ENCODE measurements around the gene ACOX3. TPM values are rescaled to one million over a fixed set of nuclear protein-coding genes. Genes with fewer than 3 reads are reported as not detected.
A peak's percentile ranks its signal among the peaks of the same experiment; 100 is the strongest.
"Not testable (repeated sequence)": the region's sequence is repeated elsewhere in the genome, so short reads cannot be mapped to it uniquely, and the experiment has no call there.

Gene ACOX3
- total and polyA plus RNA-seq, 2 donors: 17.4 to 36.6 TPM

- H3K36me3 ChIP-seq (ENCODE audit: insufficient read depth): no peaks in the 10 kb centered on the region
- DNase-seq (ENCODE audit: extremely low spot score): no peak
- no peaks in the 10 kb centered on the region for H3K4me1 ChIP-seq (ENCODE audit: insufficient read depth)
- H3K27ac ChIP-seq (ENCODE audit: low read depth): no peak overlapping the region
- no peak overlapping the region for H3K4me3 ChIP-seq (ENCODE audit: low read depth, low read length)
- WGBS: 97% methylated on average over 12 of the region's 12 CpGs
These were observed 52.0 kb downstream of the ACOX3 start for GRCh38 chr4:8388528-8388870.

- no peaks in the 10 kb centered on the region for H3K4me1 ChIP-seq (ENCODE audit: insufficient read depth)
- WGBS: 91% methylated on average over 33 of the region's 33 CpGs
- no peak overlapping the region for H3K27ac ChIP-seq (ENCODE audit: low read depth)
- no peaks in the 10 kb centered on the region for H3K36me3 ChIP-seq (ENCODE audit: insufficient read depth)
- DNase-seq (ENCODE audit: extremely low spot score): no peak
- no peak overlapping the region for H3K4me3 ChIP-seq (ENCODE audit: low read depth, low read length)
These were observed 52.7 kb downstream of the ACOX3 start for GRCh38 chr4:8387615-8388527.

GRCh38 chr4:8387194-8387593, 53.3 kb downstream of the ACOX3 start:
- 95% methylated on average over 22 of the region's 22 CpGs for WGBS
- no peak for DNase-seq (ENCODE audit: extremely low spot score)
- Histone ChIP-seq H3K4me3 (ENCODE audit: low read depth, low read length) (no peak overlapping the region), H3K36me3 (ENCODE audit: insufficient read depth) (no peaks in the 10 kb centered on the region), H3K27ac (ENCODE audit: low read depth) (no peak overlapping the region), H3K4me1 (ENCODE audit: insufficient read depth) (no peaks in the 10 kb centered on the region)

GRCh38 chr4:8386731-8387130, 53.8 kb downstream of the ACOX3 start:
- no peak overlapping the region for H3K4me3 ChIP-seq (ENCODE audit: low read depth, low read length)
- 94% methylated on average over 24 of the region's 24 CpGs for WGBS
- no peak overlapping the region for H3K27ac ChIP-seq (ENCODE audit: low read depth)
- H3K36me3 ChIP-seq (ENCODE audit: insufficient read depth): no peaks in the 10 kb centered on the region
- H3K4me1 ChIP-seq (ENCODE audit: insufficient read depth): no peaks in the 10 kb centered on the region
- no peak for DNase-seq (ENCODE audit: extremely low spot score)

GRCh38 chr4:8386131-8386530, 54.4 kb downstream of the ACOX3 start:
- not testable (repeated sequence) for H3K4me3 ChIP-seq (ENCODE audit: low read depth, low read length); H3K4me1 ChIP-seq (ENCODE audit: insufficient read depth); DNase-seq (ENCODE audit: extremely low spot score); H3K36me3 ChIP-seq (ENCODE audit: insufficient read depth); H3K27ac ChIP-seq (ENCODE audit: low read depth)
- WGBS: 94% methylated on average over 13 of the region's 13 CpGs

- Histone ChIP-seq H3K4me3 (ENCODE audit: low read depth, low read length) (no peak overlapping the region), H3K36me3 (ENCODE audit: insufficient read depth) (no peaks in the 10 kb centered on the region), H3K4me1 (ENCODE audit: insufficient read depth) (no peaks in the 10 kb centered on the region), H3K27ac (ENCODE audit: low read depth) (no peak overlapping the region)
- DNase-seq (ENCODE audit: extremely low spot score): no peak
- 91% methylated on average over 11 of the region's 11 CpGs for WGBS
These were observed 54.9 kb downstream of the ACOX3 start for GRCh38 chr4:8385611-8386010.

- no peak overlapping the region for H3K27ac ChIP-seq (ENCODE audit: low read depth)
- no peaks in the 10 kb centered on the region for H3K36me3 ChIP-seq (ENCODE audit: insufficient read depth)
- no peak overlapping the region for H3K4me3 ChIP-seq (ENCODE audit: low read depth, low read length)
- 75% methylated on average over 9 of the region's 9 CpGs for WGBS
- DNase-seq (ENCODE audit: extremely low spot score): no peak
- H3K4me1 ChIP-seq (ENCODE audit: insufficient read depth): no peaks in the 10 kb centered on the region
These were observed 55.4 kb downstream of the ACOX3 start for GRCh38 chr4:8385106-8385505.

GRCh38 chr4:8384397-8385060, 56.0 kb downstream of the ACOX3 start:
- H3K36me3 ChIP-seq (ENCODE audit: insufficient read depth): no peaks in the 10 kb centered on the region
- H3K4me3 ChIP-seq (ENCODE audit: low read depth, low read length): no peak overlapping the region
- no peaks in the 10 kb centered on the region for H3K4me1 ChIP-seq (ENCODE audit: insufficient read depth)
- no peak for DNase-seq (ENCODE audit: extremely low spot score)
- H3K27ac ChIP-seq (ENCODE audit: low read depth): no peak overlapping the region
- WGBS: 90% methylated on average over 26 of the region's 26 CpGs

- no peaks in the 10 kb centered on the region for H3K4me1 ChIP-seq (ENCODE audit: insufficient read depth)
- no peaks in the 10 kb centered on the region for H3K36me3 ChIP-seq (ENCODE audit: insufficient read depth)
- no peak overlapping the region for H3K27ac ChIP-seq (ENCODE audit: low read depth)
- WGBS: 48% methylated on average over 19 of the region's 19 CpGs
- H3K4me3 ChIP-seq (ENCODE audit: low read depth, low read length): no peak overlapping the region
- DNase-seq (ENCODE audit: extremely low spot score): peak; percentile 18
These were observed 56.9 kb downstream of the ACOX3 start for GRCh38 chr4:8383451-8384160.

GRCh38 chr4:8383016-8383415, 57.5 kb downstream of the ACOX3 start:
- Histone ChIP-seq H3K4me1 (ENCODE audit: insufficient read depth) (no peaks in the 10 kb centered on the region), H3K27ac (ENCODE audit: low read depth) (no peak overlapping the region), H3K4me3 (ENCODE audit: low read depth, low read length) (no peak overlapping the region), H3K36me3 (ENCODE audit: insufficient read depth) (no peaks in the 10 kb centered on the region)
- DNase-seq (ENCODE audit: extremely low spot score): no peak
- 92% methylated on average over 14 of the region's 14 CpGs for WGBS

- no peak overlapping the region for H3K4me3 ChIP-seq (ENCODE audit: low read depth, low read length)
- 89% methylated on average over 28 of the region's 28 CpGs for WGBS
- no peak for DNase-seq (ENCODE audit: extremely low spot score)
- no peaks in the 10 kb centered on the region for H3K36me3 ChIP-seq (ENCODE audit: insufficient read depth)
- H3K27ac ChIP-seq (ENCODE audit: low read depth): no peak overlapping the region
- H3K4me1 ChIP-seq (ENCODE audit: insufficient read depth): no peaks in the 10 kb centered on the region
These were observed 58.5 kb downstream of the ACOX3 start for GRCh38 chr4:8381814-8382581.

GRCh38 chr4:8380511-8381415, 59.8 kb downstream of the ACOX3 start:
- Histone ChIP-seq H3K36me3 (ENCODE audit: insufficient read depth) (no peaks in the 10 kb centered on the region), H3K27ac (ENCODE audit: low read depth) (no peak overlapping the region), H3K4me3 (ENCODE audit: low read depth, low read length) (no peak overlapping the region), H3K4me1 (ENCODE audit: insufficient read depth) (no peaks in the 10 kb centered on the region)
- 93% methylated on average over 22 of the region's 22 CpGs for WGBS
- no peak for DNase-seq (ENCODE audit: extremely low spot score)

Data from urinary bladder (tissue), 4 donors.